ENCODE data around the gene NOTO.

Gene NOTO

GRCh38 chr2:73205611-73206010 is 3.2 kb downstream of the NOTO start:
- peaks cover 6% of the 10 kb centered on the region for H3K4me1 ChIP-seq (ENCODE audit: control insufficient read depth, insufficient read depth, low read length)
- no peaks in the 10 kb centered on the region for H3K36me3 ChIP-seq (ENCODE audit: control insufficient read depth, insufficient read depth, low read length, severe bottlenecking)
- no peak overlapping the region for H3K4me3 ChIP-seq (ENCODE audit: low read length)
- H3K9me3 ChIP-seq (ENCODE audit: control insufficient read depth, low read length): no peaks in the 10 kb centered on the region
- peak; percentile 59 for DNase-seq (ENCODE audit: low read depth)
- peaks cover 50% of the 10 kb centered on the region for H3K27me3 ChIP-seq (replicated peaks; ENCODE audit: control insufficient read depth, insufficient read depth, low read length)
- H3K9ac ChIP-seq (ENCODE audit: low read length): no peak overlapping the region

GRCh38 chr2:73208258-73208657 is 5.9 kb downstream of the NOTO start:
- H3K36me3 ChIP-seq (ENCODE audit: control insufficient read depth, insufficient read depth, low read length, severe bottlenecking): no peaks in the 10 kb centered on the region
- peaks cover 14% of the 10 kb centered on the region for H3K4me1 ChIP-seq (ENCODE audit: control insufficient read depth, insufficient read depth, low read length)
- H3K4me3 ChIP-seq (ENCODE audit: low read length): no peak overlapping the region
- peaks cover 27% of the 10 kb centered on the region for H3K27me3 ChIP-seq (replicated peaks; ENCODE audit: control insufficient read depth, insufficient read depth, low read length)
- no peak overlapping the region for H3K9ac ChIP-seq (ENCODE audit: low read length)
- DNase-seq (ENCODE audit: low read depth): no peak
- H3K9me3 ChIP-seq (ENCODE audit: control insufficient read depth, low read length): no peaks in the 10 kb centered on the region

- Histone ChIP-seq H3K9ac (ENCODE audit: low read length) (no peak overlapping the region), H3K4me1 (ENCODE audit: control insufficient read depth, insufficient read depth, low read length) (peaks cover 25% of the 10 kb centered on the region), H3K36me3 (ENCODE audit: control insufficient read depth, insufficient read depth, low read length, severe bottlenecking) (no peaks in the 10 kb centered on the region), H3K27me3 (replicated peaks; ENCODE audit: control insufficient read depth, insufficient read depth, low read length) (peaks cover 18% of the 10 kb centered on the region), H3K4me3 (ENCODE audit: low read length) (no peak overlapping the region), H3K9me3 (ENCODE audit: control insufficient read depth, low read length) (no peaks in the 10 kb centered on the region)
- DNase-seq (ENCODE audit: low read depth): no peak
These were observed 7.6 kb downstream of the NOTO start for GRCh38 chr2:73210019-73210418.

GRCh38 chr2:73210696-73211095 is 8.3 kb downstream of the NOTO start:
- H3K4me1 ChIP-seq (ENCODE audit: control insufficient read depth, insufficient read depth, low read length): peaks cover 31% of the 10 kb centered on the region
- no peaks in the 10 kb centered on the region for H3K36me3 ChIP-seq (ENCODE audit: control insufficient read depth, insufficient read depth, low read length, severe bottlenecking)
- DNase-seq (ENCODE audit: low read depth): no peak

GRCh38 chr2:73212098-73212447 is 9.7 kb downstream of the NOTO start:
- H3K4me3 ChIP-seq (ENCODE audit: low read length): no peak overlapping the region
- H3K9me3 ChIP-seq (ENCODE audit: control insufficient read depth, low read length): no peaks in the 10 kb centered on the region
- H3K36me3 ChIP-seq (ENCODE audit: control insufficient read depth, insufficient read depth, low read length, severe bottlenecking): no peaks in the 10 kb centered on the region
- H3K27me3 ChIP-seq (replicated peaks; ENCODE audit: control insufficient read depth, insufficient read depth, low read length): peaks cover 4% of the 10 kb centered on the region
- peaks cover 33% of the 10 kb centered on the region for H3K4me1 ChIP-seq (ENCODE audit: control insufficient read depth, insufficient read depth, low read length)
- H3K9ac ChIP-seq (ENCODE audit: low read length): peak overlapping the region; percentile 3
- no peak for DNase-seq (ENCODE audit: low read depth)

More at GRCh38 chr2:73210696-73211095, 8.3 kb downstream of the NOTO start:
- no peaks in the 10 kb centered on the region for H3K9me3 ChIP-seq (ENCODE audit: control insufficient read depth, low read length)
- no peak overlapping the region for H3K9ac ChIP-seq (ENCODE audit: low read length)
- H3K27me3 ChIP-seq (replicated peaks; ENCODE audit: control insufficient read depth, insufficient read depth, low read length): peaks cover 13% of the 10 kb centered on the region
- no peak overlapping the region for H3K4me3 ChIP-seq (ENCODE audit: low read length)

GRCh38 chr2:73212448-73213176 is 10.2 kb downstream of the NOTO start:
- peak overlapping the region; percentile 93 for H3K9ac ChIP-seq (ENCODE audit: low read length)
- peaks cover 3% of the 10 kb centered on the region for H3K27me3 ChIP-seq (replicated peaks; ENCODE audit: control insufficient read depth, insufficient read depth, low read length)
- H3K36me3 ChIP-seq (ENCODE audit: control insufficient read depth, insufficient read depth, low read length, severe bottlenecking): no peaks in the 10 kb centered on the region
- DNase-seq (ENCODE audit: low read depth): peak; percentile 92
- H3K4me3 ChIP-seq (ENCODE audit: low read length): no peak overlapping the region
- H3K4me1 ChIP-seq (ENCODE audit: control insufficient read depth, insufficient read depth, low read length): peaks cover 33% of the 10 kb centered on the region
- H3K9me3 ChIP-seq (ENCODE audit: control insufficient read depth, low read length): no peaks in the 10 kb centered on the region

GRCh38 chr2:73214120-73215035 is 12.0 kb downstream of the NOTO start, which contains the start of gene SMYD5:
TSS of gene SMYD5 (plus strand) at chr2:73214245. CDS start at chr2:73214267, 22 bp downstream.
- peak; percentile 89 for DNase-seq (ENCODE audit: low read depth)
- Histone ChIP-seq H3K4me1 (ENCODE audit: control insufficient read depth, insufficient read depth, low read length) (peaks cover 41% of the 10 kb centered on the region), H3K4me3 (ENCODE audit: low read length) (peak within 1 kb of the TSS; percentile 94), H3K9ac (ENCODE audit: low read length) (peak within 1 kb of the TSS; percentile 93), H3K27me3 (replicated peaks; ENCODE audit: control insufficient read depth, insufficient read depth, low read length) (no peaks in the 10 kb centered on the region), H3K36me3 (ENCODE audit: control insufficient read depth, insufficient read depth, low read length, severe bottlenecking) (no peaks in the 10 kb centered on the region), H3K9me3 (ENCODE audit: control insufficient read depth, low read length) (no peaks in the 10 kb centered on the region)

GRCh38 chr2:73215254-73215653 is 12.9 kb downstream of the NOTO start:
- peaks cover 2% of the 10 kb centered on the region for H3K36me3 ChIP-seq (ENCODE audit: control insufficient read depth, insufficient read depth, low read length, severe bottlenecking)
- peak overlapping the region; percentile 93 for H3K9ac ChIP-seq (ENCODE audit: low read length)
- H3K4me3 ChIP-seq (ENCODE audit: low read length): peak overlapping the region; percentile 94
- DNase-seq (ENCODE audit: low read depth): no peak
- no peaks in the 10 kb centered on the region for H3K9me3 ChIP-seq (ENCODE audit: control insufficient read depth, low read length)
- H3K4me1 ChIP-seq (ENCODE audit: control insufficient read depth, insufficient read depth, low read length): peaks cover 41% of the 10 kb centered on the region
- no peaks in the 10 kb centered on the region for H3K27me3 ChIP-seq (replicated peaks; ENCODE audit: control insufficient read depth, insufficient read depth, low read length)

- Histone ChIP-seq H3K4me3 (ENCODE audit: low read length) (no peak overlapping the region), H3K4me1 (ENCODE audit: control insufficient read depth, insufficient read depth, low read length) (peaks cover 37% of the 10 kb centered on the region), H3K36me3 (ENCODE audit: control insufficient read depth, insufficient read depth, low read length, severe bottlenecking) (peaks cover 19% of the 10 kb centered on the region), H3K27me3 (replicated peaks; ENCODE audit: control insufficient read depth, insufficient read depth, low read length) (no peaks in the 10 kb centered on the region), H3K9ac (ENCODE audit: low read length) (no peak overlapping the region), H3K9me3 (ENCODE audit: control insufficient read depth, low read length) (no peaks in the 10 kb centered on the region)
- no peak for DNase-seq (ENCODE audit: low read depth)
These were observed 14.8 kb downstream of the NOTO start for GRCh38 chr2:73217160-73217559.

- DNase-seq (ENCODE audit: low read depth): no peak
- Histone ChIP-seq H3K9ac (ENCODE audit: low read length) (no peak overlapping the region), H3K4me3 (ENCODE audit: low read length) (no peak overlapping the region), H3K9me3 (ENCODE audit: control insufficient read depth, low read length) (no peaks in the 10 kb centered on the region), H3K36me3 (ENCODE audit: control insufficient read depth, insufficient read depth, low read length, severe bottlenecking) (peaks cover 22% of the 10 kb centered on the region), H3K4me1 (ENCODE audit: control insufficient read depth, insufficient read depth, low read length) (peaks cover 31% of the 10 kb centered on the region), H3K27me3 (replicated peaks; ENCODE audit: control insufficient read depth, insufficient read depth, low read length) (no peaks in the 10 kb centered on the region)
These were observed 15.5 kb downstream of the NOTO start for GRCh38 chr2:73217826-73218225.

- H3K36me3 ChIP-seq (ENCODE audit: control insufficient read depth, insufficient read depth, low read length, severe bottlenecking): peaks cover 27% of the 10 kb centered on the region
- DNase-seq (ENCODE audit: low read depth): peak; percentile 75
- no peaks in the 10 kb centered on the region for H3K9me3 ChIP-seq (ENCODE audit: control insufficient read depth, low read length)
- no peaks in the 10 kb centered on the region for H3K27me3 ChIP-seq (replicated peaks; ENCODE audit: control insufficient read depth, insufficient read depth, low read length)
- H3K4me1 ChIP-seq (ENCODE audit: control insufficient read depth, insufficient read depth, low read length): peaks cover 27% of the 10 kb centered on the region
- H3K4me3 ChIP-seq (ENCODE audit: low read length): no peak overlapping the region
- H3K9ac ChIP-seq (ENCODE audit: low read length): no peak overlapping the region
These were observed 15.9 kb downstream of the NOTO start for GRCh38 chr2:73218298-73218697.

All from adipocyte (in vitro differentiated cells).